ENCODE results near the gene TUBB4A. TPM values are rescaled to one million over a fixed set of nuclear protein-coding genes. Genes with fewer than 3 reads are reported as not detected.
A peak's percentile ranks its signal among the peaks of the same experiment; 100 is the strongest.

TUBB4A gene
- total and polyA plus RNA-seq, 2 donors (not counting 1 experiment from before 2014, with no cell fraction given), result not detected

DNA sequence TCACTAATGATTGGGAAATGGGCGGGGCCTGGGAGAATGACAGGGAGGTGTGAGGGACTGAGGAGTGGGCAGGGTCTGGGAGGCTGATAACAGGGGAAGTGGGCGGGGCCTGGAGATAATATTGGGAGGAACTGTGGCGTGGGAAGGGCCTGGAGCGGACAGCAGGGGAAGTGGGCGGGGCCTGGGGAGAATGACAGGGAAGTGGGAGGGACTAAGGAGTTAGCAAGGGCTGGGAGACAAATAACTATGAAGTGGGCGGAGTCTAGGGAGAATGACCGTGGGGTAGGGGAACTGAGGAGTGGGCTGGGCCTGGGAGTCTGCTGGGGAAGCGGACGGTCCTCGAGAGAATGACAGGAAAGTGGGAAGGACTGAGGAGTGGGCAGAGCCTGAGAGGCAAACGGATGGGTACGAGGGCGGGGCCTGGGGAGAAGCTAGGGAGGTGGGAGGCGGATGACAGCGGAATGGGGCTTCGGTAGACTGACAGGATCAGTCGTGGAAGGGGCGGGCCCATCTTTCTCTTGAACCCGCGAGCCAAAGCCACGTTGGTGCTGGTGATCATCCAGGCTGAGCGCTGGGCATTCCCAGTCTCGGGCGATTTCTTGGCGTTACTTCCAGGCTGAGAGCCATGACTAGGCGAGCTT is 14.0 kb upstream of the TUBB4A start:
- Histone ChIP-seq H3K27me3 (ENCODE audit: control insufficient read depth, insufficient read depth, low read length) (no peaks in the 10 kb centered on the region), H2AFZ (ENCODE audit: low read length) (peak overlapping the region; percentile 95), H3K79me2 (ENCODE audit: control insufficient read depth, insufficient read depth, low read length) (no peaks in the 10 kb centered on the region), H3K4me2 (ENCODE audit: extremely low read depth, insufficient read depth, low read length) (peak overlapping the region; percentile 77), H3K36me3 (ENCODE audit: control insufficient read depth, insufficient read depth, low read length) (no peaks in the 10 kb centered on the region), H3K4me1 (ENCODE audit: control insufficient read depth, extremely low read depth, insufficient read depth, low read length) (no peaks in the 10 kb centered on the region), H3K9me3 (ENCODE audit: control insufficient read depth, insufficient read depth, low read depth, low read length) (no peaks in the 10 kb centered on the region), H4K20me1 (ENCODE audit: control insufficient read depth, extremely low read depth, insufficient read depth, low read length) (no peaks in the 10 kb centered on the region), H3K27ac (ENCODE audit: insufficient read depth, low read length) (no peak overlapping the region), H3K9ac (ENCODE audit: insufficient read depth, low read length) (no peak overlapping the region), H3K4me3 (replicated peaks in 1 of 4; ENCODE audit: control extremely low read depth in 1 of 4, insufficient read depth in 1 of 4, low read depth in 3 of 4, low read length in 4 of 4) (peak overlapping the region; percentile 36 to 66 (median 51))
- DNase-seq (ENCODE audit: low read depth in 2 of 2), result peak; percentile 79 to 93
- TF ChIP-seq EZH2 (IDR thresholded peaks at IDR 0.05; ENCODE audit: low read length, missing control alignments), result no peak
- TF ChIP-seq, protein P1, sequence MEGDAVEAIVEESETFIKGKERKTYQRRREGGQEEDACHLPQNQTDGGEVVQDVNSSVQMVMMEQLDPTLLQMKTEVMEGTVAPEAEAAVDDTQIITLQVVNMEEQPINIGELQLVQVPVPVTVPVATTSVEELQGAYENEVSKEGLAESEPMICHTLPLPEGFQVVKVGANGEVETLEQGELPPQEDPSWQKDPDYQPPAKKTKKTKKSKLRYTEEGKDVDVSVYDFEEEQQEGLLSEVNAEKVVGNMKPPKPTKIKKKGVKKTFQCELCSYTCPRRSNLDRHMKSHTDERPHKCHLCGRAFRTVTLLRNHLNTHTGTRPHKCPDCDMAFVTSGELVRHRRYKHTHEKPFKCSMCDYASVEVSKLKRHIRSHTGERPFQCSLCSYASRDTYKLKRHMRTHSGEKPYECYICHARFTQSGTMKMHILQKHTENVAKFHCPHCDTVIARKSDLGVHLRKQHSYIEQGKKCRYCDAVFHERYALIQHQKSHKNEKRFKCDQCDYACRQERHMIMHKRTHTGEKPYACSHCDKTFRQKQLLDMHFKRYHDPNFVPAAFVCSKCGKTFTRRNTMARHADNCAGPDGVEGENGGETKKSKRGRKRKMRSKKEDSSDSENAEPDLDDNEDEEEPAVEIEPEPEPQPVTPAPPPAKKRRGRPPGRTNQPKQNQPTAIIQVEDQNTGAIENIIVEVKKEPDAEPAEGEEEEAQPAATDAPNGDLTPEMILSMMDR (conservative IDR thresholded peaks at IDR 0.05 in 1 of 2, IDR thresholded peaks at IDR 0.05 in 1 of 2; ENCODE audit: low read depth in 1 of 2, low read length in 2 of 2), result no peak

- TF ChIP-seq EZH2 (IDR thresholded peaks at IDR 0.05; ENCODE audit: low read length, missing control alignments), result no peak
- TF ChIP-seq, protein P1 (conservative IDR thresholded peaks at IDR 0.05 in 1 of 2, IDR thresholded peaks at IDR 0.05 in 1 of 2; ENCODE audit: low read depth in 1 of 2, low read length in 2 of 2), result no peak
- Histone ChIP-seq H3K4me3 (replicated peaks in 1 of 4; ENCODE audit: control extremely low read depth in 1 of 4, insufficient read depth in 1 of 4, low read depth in 3 of 4, low read length in 4 of 4) (no peak overlapping the region), H2AFZ (ENCODE audit: low read length) (no peak overlapping the region), H3K27ac (ENCODE audit: insufficient read depth, low read length) (no peak overlapping the region), H3K4me2 (ENCODE audit: extremely low read depth, insufficient read depth, low read length) (no peak overlapping the region), H3K36me3 (ENCODE audit: control insufficient read depth, insufficient read depth, low read length) (no peaks in the 10 kb centered on the region), H3K9me3 (ENCODE audit: control insufficient read depth, insufficient read depth, low read depth, low read length) (no peaks in the 10 kb centered on the region), H3K27me3 (ENCODE audit: control insufficient read depth, insufficient read depth, low read length) (no peaks in the 10 kb centered on the region), H4K20me1 (ENCODE audit: control insufficient read depth, extremely low read depth, insufficient read depth, low read length) (no peaks in the 10 kb centered on the region), H3K79me2 (ENCODE audit: control insufficient read depth, insufficient read depth, low read length) (no peaks in the 10 kb centered on the region), H3K4me1 (ENCODE audit: control insufficient read depth, extremely low read depth, insufficient read depth, low read length) (no peaks in the 10 kb centered on the region), H3K9ac (ENCODE audit: insufficient read depth, low read length) (no peak overlapping the region)
- DNase-seq (ENCODE audit: low read depth in 2 of 2), result no peak
Observed at GRCh38 chr19:6514926-6515544, 12.9 kb upstream of the TUBB4A start.

- H3K36me3 ChIP-seq (ENCODE audit: control insufficient read depth, insufficient read depth, low read length), result no peaks in the 10 kb centered on the region
- H3K4me2 ChIP-seq (ENCODE audit: extremely low read depth, insufficient read depth, low read length), result no peak overlapping the region
- no peaks in the 10 kb centered on the region for H3K27me3 ChIP-seq (ENCODE audit: control insufficient read depth, insufficient read depth, low read length)
- H3K9ac ChIP-seq (ENCODE audit: insufficient read depth, low read length), result no peak overlapping the region
- no peaks in the 10 kb centered on the region for H3K79me2 ChIP-seq (ENCODE audit: control insufficient read depth, insufficient read depth, low read length)
- DNase-seq (ENCODE audit: low read depth in 2 of 2), result no peak
- H3K27ac ChIP-seq (ENCODE audit: insufficient read depth, low read length), result no peak overlapping the region
- no peaks in the 10 kb centered on the region for H3K9me3 ChIP-seq (ENCODE audit: control insufficient read depth, insufficient read depth, low read depth, low read length)
- no peaks in the 10 kb centered on the region for H3K4me1 ChIP-seq (ENCODE audit: control insufficient read depth, extremely low read depth, insufficient read depth, low read length)
- TF ChIP-seq EZH2 (IDR thresholded peaks at IDR 0.05; ENCODE audit: low read length, missing control alignments), result no peak
- TF ChIP-seq, protein P1 (conservative IDR thresholded peaks at IDR 0.05 in 1 of 2, IDR thresholded peaks at IDR 0.05 in 1 of 2; ENCODE audit: low read depth in 1 of 2, low read length in 2 of 2), result no peak
- no peak overlapping the region for H2AFZ ChIP-seq (ENCODE audit: low read length)
- H4K20me1 ChIP-seq (ENCODE audit: control insufficient read depth, extremely low read depth, insufficient read depth, low read length), result no peaks in the 10 kb centered on the region
- H3K4me3 ChIP-seq (replicated peaks in 1 of 4; ENCODE audit: control extremely low read depth in 1 of 4, insufficient read depth in 1 of 4, low read depth in 3 of 4, low read length in 4 of 4), result no peak overlapping the region
Observed at GRCh38 chr19:6514089-6514488, 12.0 kb upstream of the TUBB4A start.

Data from fibroblast of lung (primary cell).